ENCODE results near the gene TLL2.

The TLL2 gene

GRCh38 chr10:96317067-96317833 is 196.5 kb downstream of the TLL2 start:
- DNase-seq = no peak

All from activated T-cell treated with anti-CD3 and anti-CD28 coated beads, Interleukin-2, amount 50 U/mL, for 1 hour (primary cell).